Regular cardiac myocyte (primary cell): ENCODE results near the gene ROR2. TPM values are rescaled to one million over a fixed set of nuclear protein-coding genes. Genes with fewer than 3 reads are reported as not detected.

ENCODE experiments used
- total RNA-seq: library from RNA; depleted of rRNA; stranded (reverse); fragments of >200 nt; gene quantifications from 2 replicates; pipeline ENCODE4 v1.2.3, GENCODE V29; 2014

ROR2 gene
- 0.38 and 3.9 TPM in 2 replicates for total RNA-seq

GRCh38 chr9:91949946-91950664 is at the start of gene ROR2:
TSS of gene ROR2 (minus strand) at chr9:91950228.

Other genes starting within 250 kb of the ROR2 start
- 112 and 143 TPM in 2 replicates for gene SPTLC1, start 165.2 kb upstream of the ROR2 start, total RNA-seq